ENCODE data around the gene PPP1R27.

The PPP1R27 gene

DNA sequence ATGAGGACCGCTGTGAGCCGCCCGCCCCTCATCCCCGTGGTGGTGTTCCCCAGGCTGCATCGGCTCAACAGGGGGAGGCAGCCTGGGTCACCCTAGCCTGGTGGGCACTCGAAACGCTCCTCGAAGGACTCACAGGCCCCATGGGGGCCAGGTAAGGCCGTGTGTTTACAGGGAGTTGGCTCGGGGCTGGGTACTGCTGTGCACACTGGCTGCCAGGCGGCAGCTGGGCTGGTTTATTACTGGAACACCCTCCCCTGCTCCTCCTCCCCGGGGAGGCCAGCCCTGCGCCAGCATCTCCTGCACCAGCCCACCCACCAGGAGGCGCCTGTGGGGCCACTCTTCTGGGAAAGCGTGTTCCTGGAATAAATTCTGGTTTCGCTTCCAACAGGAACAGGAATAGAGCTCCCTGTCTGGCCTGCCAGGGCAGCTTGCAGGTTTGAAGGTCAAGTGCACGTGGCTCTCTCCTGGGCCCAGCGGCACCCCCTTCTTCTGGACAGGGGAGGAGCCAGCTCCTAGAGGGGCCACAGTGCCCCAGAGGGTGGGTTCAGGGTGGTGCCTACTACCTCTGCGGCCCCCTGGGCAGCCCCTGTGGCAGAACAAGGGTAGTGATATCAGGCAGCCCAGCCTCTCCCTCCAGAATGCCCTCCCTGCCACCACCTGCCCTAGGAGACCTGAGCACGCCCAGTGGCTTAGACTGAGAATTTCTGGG lies 13.1 kb downstream of the PPP1R27 start:
- Histone ChIP-seq H3K27ac (ENCODE audit: low read length) (no peak overlapping the region), H3K9me3 (replicated peaks; ENCODE audit: insufficient read depth, low read length) (no peaks in the 10 kb centered on the region), H3K36me3 (replicated peaks; ENCODE audit: insufficient read depth, low read length) (no peaks in the 10 kb centered on the region), H3K79me2 (ENCODE audit: low read length) (no peaks in the 10 kb centered on the region), H3K4me2 (ENCODE audit: low read depth, low read length) (no peak overlapping the region), H3K4me3 (ENCODE audit: low read length) (no peak overlapping the region), H3K27me3 (replicated peaks; ENCODE audit: insufficient read depth, low read length) (peaks cover 17% of the 10 kb centered on the region), H3K9ac (ENCODE audit: low read length) (no peak overlapping the region), H3K9me2 (replicated peaks; ENCODE audit: insufficient read depth, low read length) (no peaks in the 10 kb centered on the region), H3K4me1 (ENCODE audit: low read length) (no peaks in the 10 kb centered on the region), H2AFZ (ENCODE audit: low read length) (no peak overlapping the region), H4K20me1 (ENCODE audit: insufficient read depth, low read length) (no peaks in the 10 kb centered on the region), H3F3A (ENCODE audit: insufficient read depth, low read length) (no peaks in the 10 kb centered on the region)
- no peak for DNase-seq
- no peak for TF ChIP-seq EZH2phosphoT487 (IDR thresholded peaks at IDR 0.05; ENCODE audit: low read length)
- TF ChIP-seq, protein P1, sequence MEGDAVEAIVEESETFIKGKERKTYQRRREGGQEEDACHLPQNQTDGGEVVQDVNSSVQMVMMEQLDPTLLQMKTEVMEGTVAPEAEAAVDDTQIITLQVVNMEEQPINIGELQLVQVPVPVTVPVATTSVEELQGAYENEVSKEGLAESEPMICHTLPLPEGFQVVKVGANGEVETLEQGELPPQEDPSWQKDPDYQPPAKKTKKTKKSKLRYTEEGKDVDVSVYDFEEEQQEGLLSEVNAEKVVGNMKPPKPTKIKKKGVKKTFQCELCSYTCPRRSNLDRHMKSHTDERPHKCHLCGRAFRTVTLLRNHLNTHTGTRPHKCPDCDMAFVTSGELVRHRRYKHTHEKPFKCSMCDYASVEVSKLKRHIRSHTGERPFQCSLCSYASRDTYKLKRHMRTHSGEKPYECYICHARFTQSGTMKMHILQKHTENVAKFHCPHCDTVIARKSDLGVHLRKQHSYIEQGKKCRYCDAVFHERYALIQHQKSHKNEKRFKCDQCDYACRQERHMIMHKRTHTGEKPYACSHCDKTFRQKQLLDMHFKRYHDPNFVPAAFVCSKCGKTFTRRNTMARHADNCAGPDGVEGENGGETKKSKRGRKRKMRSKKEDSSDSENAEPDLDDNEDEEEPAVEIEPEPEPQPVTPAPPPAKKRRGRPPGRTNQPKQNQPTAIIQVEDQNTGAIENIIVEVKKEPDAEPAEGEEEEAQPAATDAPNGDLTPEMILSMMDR (IDR thresholded peaks at IDR 0.05; ENCODE audit: low read length): peak; percentile 12; the same call in 1 of the 2 replicates

DNA sequence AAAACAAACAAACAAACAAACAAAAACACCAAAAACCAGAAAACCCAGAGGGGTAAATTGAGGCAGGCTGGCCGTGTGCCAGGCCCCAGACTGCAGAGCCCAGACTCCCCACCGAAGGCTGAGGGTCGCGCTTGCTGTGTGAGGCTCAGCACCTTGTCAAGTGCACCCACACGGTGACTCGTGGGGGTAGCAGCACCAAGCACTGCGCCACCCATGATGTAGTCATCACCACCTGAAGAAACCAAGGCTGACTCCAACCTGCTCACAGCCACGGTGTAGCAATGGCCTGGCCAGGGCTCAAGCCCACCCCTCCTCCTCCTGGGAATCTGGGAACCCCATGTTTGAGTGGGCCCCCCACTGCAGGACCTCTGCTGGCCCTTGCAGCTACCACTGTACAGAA lies 13.7 kb downstream of the PPP1R27 start:
- Histone ChIP-seq H2AFZ (ENCODE audit: low read length) (no peak overlapping the region), H3K79me2 (ENCODE audit: low read length) (no peaks in the 10 kb centered on the region), H4K20me1 (ENCODE audit: insufficient read depth, low read length) (no peaks in the 10 kb centered on the region), H3K27ac (ENCODE audit: low read length) (no peak overlapping the region), H3K36me3 (replicated peaks; ENCODE audit: insufficient read depth, low read length) (no peaks in the 10 kb centered on the region), H3K27me3 (replicated peaks; ENCODE audit: insufficient read depth, low read length) (peaks cover 19% of the 10 kb centered on the region), H3K9me3 (replicated peaks; ENCODE audit: insufficient read depth, low read length) (no peaks in the 10 kb centered on the region), H3K4me2 (ENCODE audit: low read depth, low read length) (no peak overlapping the region), H3K4me3 (ENCODE audit: low read length) (no peak overlapping the region), H3F3A (ENCODE audit: insufficient read depth, low read length) (no peaks in the 10 kb centered on the region; the same call in 1 of the 2 replicates), H3K9ac (ENCODE audit: low read length) (no peak overlapping the region), H3K9me2 (replicated peaks; ENCODE audit: insufficient read depth, low read length) (no peaks in the 10 kb centered on the region), H3K4me1 (ENCODE audit: low read length) (peaks cover 2% of the 10 kb centered on the region)
- TF ChIP-seq EZH2phosphoT487 (IDR thresholded peaks at IDR 0.05; ENCODE audit: low read length) (no peak), EZH2 (optimal IDR thresholded peaks at IDR 0.05; ENCODE audit: low read depth, low read length) (no peak)
- TF ChIP-seq, protein P1 (IDR thresholded peaks at IDR 0.05; ENCODE audit: low read length): no peak
- no peak for DNase-seq

DNA sequence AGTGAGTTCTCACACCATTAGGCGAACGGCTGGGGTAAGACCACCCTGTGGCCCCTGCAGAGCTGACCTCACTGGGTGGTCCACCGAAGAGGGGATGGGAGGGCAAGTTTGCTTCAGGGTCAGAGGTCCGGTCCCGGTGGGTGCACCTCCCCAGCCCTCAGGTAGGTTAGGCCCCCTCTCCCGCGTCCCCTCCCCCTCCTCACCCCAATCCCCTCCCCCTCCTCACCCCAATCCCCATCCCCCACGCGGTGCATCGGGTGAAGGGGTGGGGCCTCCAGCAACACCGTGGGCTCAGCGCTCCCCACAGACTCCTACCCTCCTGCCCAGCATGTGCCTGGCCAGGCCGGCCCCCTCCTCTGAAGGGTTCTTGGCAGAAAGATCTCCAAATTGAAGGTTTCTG lies 15.1 kb downstream of the PPP1R27 start:
- Histone ChIP-seq H3K27ac (ENCODE audit: low read length) (no peak overlapping the region), H3K9me3 (replicated peaks; ENCODE audit: insufficient read depth, low read length) (no peaks in the 10 kb centered on the region), H3K79me2 (ENCODE audit: low read length) (no peaks in the 10 kb centered on the region), H2AFZ (ENCODE audit: low read length) (no peak overlapping the region), H3K4me2 (ENCODE audit: low read depth, low read length) (no peak overlapping the region), H3K9me2 (replicated peaks; ENCODE audit: insufficient read depth, low read length) (no peaks in the 10 kb centered on the region), H4K20me1 (ENCODE audit: insufficient read depth, low read length) (no peaks in the 10 kb centered on the region), H3K36me3 (replicated peaks; ENCODE audit: insufficient read depth, low read length) (no peaks in the 10 kb centered on the region), H3F3A (ENCODE audit: insufficient read depth, low read length) (peaks cover 3% of the 10 kb centered on the region; the same call in 1 of the 2 replicates), H3K9ac (ENCODE audit: low read length) (no peak overlapping the region), H3K4me1 (ENCODE audit: low read length) (peaks cover 8% of the 10 kb centered on the region), H3K4me3 (ENCODE audit: low read length) (no peak overlapping the region), H3K27me3 (replicated peaks; ENCODE audit: insufficient read depth, low read length) (peaks cover 19% of the 10 kb centered on the region)
- TF ChIP-seq, protein P1 (IDR thresholded peaks at IDR 0.05; ENCODE audit: low read length): no peak
- TF ChIP-seq EZH2 (optimal IDR thresholded peaks at IDR 0.05; ENCODE audit: low read depth, low read length) (no peak), EZH2phosphoT487 (IDR thresholded peaks at IDR 0.05; ENCODE audit: low read length) (no peak)
- DNase-seq: no peak
